HG03045 (cell line): ENCODE results near the gene PRKCD.

Experiments used
- ATAC-seq: cut with Tn5 transposase; IDR thresholded peaks from one replicate; pipeline ENCODE4 v1.9.1; 2021; ENCODE audit warnings: mild to moderate bottlenecking, moderate library complexity; ENCODE audit not compliant: unreplicated experiment

PRKCD gene

GRCh38 chr3:53230041-53230621 is 69.1 kb downstream of the PRKCD start:
- no peak for ATAC-seq

DNA sequence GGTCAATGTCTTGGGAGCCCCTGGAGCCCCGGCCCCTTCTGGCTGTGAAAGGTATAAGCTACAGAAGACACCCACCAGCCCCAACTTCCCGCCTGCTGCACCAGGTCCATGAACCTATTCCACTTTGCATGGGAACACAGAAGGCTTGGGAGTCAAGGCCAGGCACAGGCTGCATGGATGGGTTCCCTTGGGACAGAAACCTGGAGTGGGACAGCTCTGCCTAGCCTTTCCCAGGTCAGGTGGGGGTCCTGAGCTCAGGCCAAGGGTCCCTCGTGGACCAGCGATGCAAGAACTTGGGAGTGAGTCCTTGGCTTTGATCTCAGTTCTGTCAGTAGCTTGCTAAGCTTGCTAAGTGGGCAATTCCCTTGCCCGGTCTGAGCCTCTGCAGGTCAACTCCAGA is 69.8 kb downstream of the PRKCD start:
- no peak for ATAC-seq

DNA sequence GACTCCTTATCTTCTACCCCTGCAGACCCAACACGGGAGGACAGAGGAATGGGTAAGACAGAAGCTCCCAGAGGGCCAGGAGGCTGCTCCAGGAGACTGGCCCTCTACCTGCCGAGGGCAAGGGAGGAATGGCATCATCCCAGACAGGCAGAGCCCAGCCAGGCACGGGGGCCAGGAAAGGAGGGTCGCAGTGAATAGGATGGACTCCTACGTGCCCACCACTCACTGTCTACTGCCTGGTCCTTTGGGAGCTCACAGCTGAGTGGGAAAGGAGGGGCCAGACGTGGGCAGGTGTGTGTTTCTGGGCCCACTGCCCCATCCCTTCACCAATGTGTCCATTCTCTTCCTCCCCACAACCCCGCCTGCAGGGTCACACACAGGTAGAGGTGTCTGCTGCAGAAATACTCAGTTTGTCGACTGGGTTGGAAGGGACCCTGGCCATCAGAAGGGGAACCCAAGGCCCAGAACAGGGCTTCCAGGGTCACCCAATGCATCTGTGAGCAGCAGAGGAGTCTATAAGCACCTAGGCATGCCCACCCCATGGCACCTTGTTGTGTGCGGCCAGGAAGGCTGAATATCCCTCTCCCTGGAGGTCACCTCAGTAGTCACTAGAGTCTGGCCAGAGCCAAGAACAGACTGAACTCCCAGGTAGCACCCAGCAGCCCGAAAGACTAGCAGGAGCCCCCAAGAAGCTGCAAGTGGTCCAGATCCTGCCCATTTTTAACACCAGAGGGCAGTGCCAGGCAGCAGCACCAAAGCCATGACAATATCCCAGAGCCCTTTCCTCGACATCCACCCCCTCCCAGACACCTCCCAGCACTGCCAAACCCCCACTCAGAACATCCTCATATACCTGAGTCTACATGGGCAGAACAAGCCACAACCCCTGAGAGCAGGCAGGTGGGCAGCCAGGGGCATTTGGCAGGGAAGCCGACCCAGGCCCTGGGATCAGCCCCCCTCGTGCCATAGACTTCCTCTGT is 70.8 kb downstream of the PRKCD start:
- ATAC-seq = no peak

DNA sequence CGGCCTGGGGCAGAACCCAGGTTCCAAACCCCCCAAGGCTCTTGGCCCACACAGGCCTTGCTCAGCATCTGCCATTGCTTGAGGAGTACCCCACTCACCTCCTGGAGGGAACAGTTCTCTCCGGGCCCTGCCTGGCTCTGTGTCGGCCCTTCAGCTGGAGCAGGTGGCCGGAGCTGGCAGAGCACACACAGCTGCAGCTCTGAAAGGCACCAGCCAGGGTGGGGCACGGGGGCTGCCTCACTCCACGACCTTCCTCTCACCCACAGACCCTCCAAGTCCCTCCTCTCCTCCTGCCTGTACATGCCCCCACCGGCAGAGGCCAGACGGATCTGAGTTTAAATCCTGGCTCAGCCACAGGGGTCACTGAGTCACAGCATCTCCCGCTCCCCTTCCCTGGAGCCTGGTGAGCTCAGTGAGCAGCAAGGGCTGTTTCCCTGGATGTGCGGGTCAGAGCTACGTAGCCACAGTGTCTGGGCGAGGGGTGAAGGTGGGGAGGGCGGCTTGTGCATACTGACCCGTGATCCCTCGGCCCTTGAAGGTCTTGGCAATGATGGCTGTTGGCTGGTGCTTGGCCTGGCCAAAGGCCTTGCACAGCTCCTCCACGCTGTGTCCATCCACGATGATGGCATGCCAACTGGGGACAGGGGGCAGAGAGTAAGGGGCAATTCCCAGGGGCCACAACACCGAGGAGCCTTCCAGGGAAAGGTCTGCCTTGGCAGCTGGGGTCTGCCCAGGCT is 71.8 kb downstream of the PRKCD start:
- ATAC-seq = no peak

- ATAC-seq = no peak
Measured at GRCh38 chr3:53234130-53234840, 73.3 kb downstream of the PRKCD start.

GRCh38 chr3:53234841-53235232 is 73.8 kb downstream of the PRKCD start:
- ATAC-seq = no peak

DNA sequence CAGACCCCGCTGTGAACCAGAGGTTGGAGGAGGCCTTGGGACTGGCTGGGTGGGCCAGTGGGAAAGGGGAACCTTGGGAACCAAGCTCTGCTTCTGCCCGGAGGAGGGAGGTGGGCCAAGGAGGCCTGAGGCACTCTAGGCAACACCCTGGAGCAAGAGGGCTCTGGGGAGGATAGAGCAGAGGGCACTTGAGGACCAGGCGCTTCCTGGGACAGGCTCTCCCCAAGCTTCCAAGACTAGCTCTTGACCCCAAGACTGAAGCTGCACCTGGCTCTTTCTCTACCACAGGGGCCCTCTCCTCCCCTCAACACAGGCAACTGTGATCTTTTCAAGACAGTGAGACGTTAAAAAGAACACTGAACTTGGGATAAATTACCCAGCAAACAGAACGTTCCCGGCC is 74.5 kb downstream of the PRKCD start:
- ATAC-seq = no peak

- ATAC-seq = no peak
Measured at GRCh38 chr3:53236112-53236841, 75.3 kb downstream of the PRKCD start.

GRCh38 chr3:53238051-53238850 is 77.2 kb downstream of the PRKCD start:
- no peak for ATAC-seq

GRCh38 chr3:53238886-53239285 is 77.9 kb downstream of the PRKCD start:
- no peak for ATAC-seq

DNA sequence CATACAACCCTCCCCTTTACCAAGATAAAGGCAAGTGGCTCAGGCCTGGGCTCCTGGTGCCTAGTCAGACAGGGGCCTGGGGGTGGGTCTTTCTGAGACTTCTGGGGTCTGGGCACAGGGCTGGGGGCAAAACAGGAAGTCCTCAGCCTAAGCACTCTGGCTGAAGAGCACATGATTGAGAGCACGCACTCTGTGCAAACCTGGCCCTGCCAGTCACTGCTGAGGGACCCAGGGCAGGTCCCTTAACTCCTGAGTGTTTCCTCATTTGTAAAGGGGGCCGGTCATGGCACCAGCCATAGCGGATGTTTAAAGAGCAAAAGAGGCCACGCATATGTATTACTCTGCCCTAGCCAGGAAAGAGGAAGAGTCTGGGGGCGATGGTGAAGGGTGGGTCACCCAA is 78.8 kb downstream of the PRKCD start:
- ATAC-seq = no peak

GRCh38 chr3:53240989-53241972 is 80.3 kb downstream of the PRKCD start:
- no peak for ATAC-seq

GRCh38 chr3:53242155-53242554 is 81.1 kb downstream of the PRKCD start:
- no peak for ATAC-seq
